AG09319 (cell line): ENCODE data around the gene CCDC190.
"Not testable (repeated sequence)": the region's sequence is repeated elsewhere in the genome, so short reads cannot be mapped to it uniquely, and the experiment has no call there.

Experiments
- DNase-seq: peaks from one replicate; pipeline ENCODE4 v3.0.0-alpha.2; 2010; ENCODE audit warnings: low read depth; ENCODE audit errors: extremely low read depth
- CTCF ChIP-seq: IDR thresholded peaks from 2 replicates; pipeline ENCODE4 v1.5.1; 2011; ENCODE audit warnings: low read depth, mild to moderate bottlenecking, inconsistent platforms, low read length, moderate library complexity

CCDC190 gene

GRCh38 chr1:162877412-162877811 lies 16.4 kb upstream of the CCDC190 start:
- TF ChIP-seq CTCF, result no peak
- DNase-seq, result no peak

GRCh38 chr1:162876751-162877150 lies 15.8 kb upstream of the CCDC190 start:
- DNase-seq, result no peak

GRCh38 chr1:162873671-162874666 lies 13.0 kb upstream of the CCDC190 start:
- peak; percentile 14 for DNase-seq
- peak; percentile 33 for TF ChIP-seq CTCF

More at GRCh38 chr1:162876751-162877150, 15.8 kb upstream of the CCDC190 start:
- no peak for TF ChIP-seq CTCF

GRCh38 chr1:162872981-162873380 lies 12.0 kb upstream of the CCDC190 start:
- no peak for DNase-seq
- no peak for TF ChIP-seq CTCF

- DNase-seq, result not testable (repeated sequence)
These were observed 10.4 kb upstream of the CCDC190 start for GRCh38 chr1:162871417-162871816.

GRCh38 chr1:162868972-162869371 lies 8.0 kb upstream of the CCDC190 start:
- no peak for DNase-seq
- no peak for TF ChIP-seq CTCF

- DNase-seq, result no peak
- no peak for TF ChIP-seq CTCF
These were observed 650 bp upstream of the CCDC190 start for GRCh38 chr1:162861625-162862024.
